Small intestine (tissue), 7 donors: ENCODE measurements around the gene SEMA3E. TPM values are rescaled to one million over a fixed set of nuclear protein-coding genes. Genes with fewer than 3 reads are reported as not detected.

Experiments used
- DNase-seq, 2 donors: peaks; one replicate each; pipeline versions ENCODE4 v3.0.0 to v3.0.0-alpha.2; 2013
- FAIRE-seq: peaks from 2 replicates; lab custom pipeline; 2012; peaks lifted over from hg19 to GRCh38; lab: Jason Lieb, UNC
- H3K27ac ChIP-seq, 3 donors: one replicate each; pipeline ENCODE4 v1.5.1; 2013; ENCODE audit warnings: low read length in 2 of 3, mild to moderate bottlenecking in 2 of 3, control low read depth in 1 of 3, inconsistent platforms in 1 of 3, low read depth in 1 of 3, moderate library complexity in 1 of 3
- H3K27me3 ChIP-seq, 3 donors: one replicate each; pipeline ENCODE4 v1.6.1; 2013; ENCODE audit warnings: low read length in 3 of 3, inconsistent platforms in 1 of 3; ENCODE audit not compliant: control insufficient read depth in 3 of 3, insufficient read depth in 3 of 3
- H3K36me3 ChIP-seq, 3 donors: one replicate each; pipeline ENCODE4 v1.6.1; 2013; ENCODE audit warnings: low read length in 3 of 3, inconsistent platforms in 1 of 3, low read depth in 1 of 3, mild to moderate bottlenecking in 1 of 3, moderate library complexity in 1 of 3; ENCODE audit not compliant: control insufficient read depth in 3 of 3, insufficient read depth in 2 of 3
- H3K4me1 ChIP-seq, 3 donors: one replicate each; pipeline ENCODE4 v1.6.1; 2013; ENCODE audit warnings: low read length in 2 of 3, inconsistent platforms in 1 of 3, low read depth in 1 of 3, mild to moderate bottlenecking in 1 of 3, moderate library complexity in 1 of 3; ENCODE audit not compliant: control insufficient read depth in 3 of 3, insufficient read depth in 2 of 3
- H3K4me3 ChIP-seq, 3 donors: one replicate each; pipeline ENCODE4 v1.5.1; 2013; ENCODE audit warnings: low read length in 3 of 3, control low read depth in 1 of 3, inconsistent platforms in 1 of 3, low read depth in 1 of 3, mild to moderate bottlenecking in 1 of 3, moderate library complexity in 1 of 3
- H3K9me3 ChIP-seq, 2 donors: one replicate each; pipeline ENCODE4 v1.6.1; 2013; ENCODE audit warnings: low read depth in 1 of 2, low read length in 1 of 2; ENCODE audit not compliant: control insufficient read depth in 2 of 2, insufficient read depth in 1 of 2
- WGBS, 3 donors: extraction: QIAGEN DNeasy Blood & Tissue Kit; methylation state at CpG; one replicate each; pipeline ENCODE4 v1.1.7; 2013; 5-methylcytosine and 5-hydroxymethylcytosine counted together
- polyA plus RNA-seq, 4 donors: library from polyadenylated mRNA; stranded (reverse) in 3 of 4; unstranded in 1 of 4; fragments of 200-250 nt in 3 of 4; fragments of 120-200 nt in 1 of 4; gene quantifications; one replicate each; pipeline versions ENCODE4 v1.2.1 to v1.2.3, GENCODE V29; 2013
- donor health status: healthy with polysubstance abuse.
- donor health status: control.
- donor health status: control.
- donor health status: Bipolar disorder and iron deficiency.
- donor health status: healthy.

The SEMA3E gene
- polyA plus RNA-seq, 4 donors: under 0.01 to 1.2 (median 0.10) TPM; not detected in 1

DNA sequence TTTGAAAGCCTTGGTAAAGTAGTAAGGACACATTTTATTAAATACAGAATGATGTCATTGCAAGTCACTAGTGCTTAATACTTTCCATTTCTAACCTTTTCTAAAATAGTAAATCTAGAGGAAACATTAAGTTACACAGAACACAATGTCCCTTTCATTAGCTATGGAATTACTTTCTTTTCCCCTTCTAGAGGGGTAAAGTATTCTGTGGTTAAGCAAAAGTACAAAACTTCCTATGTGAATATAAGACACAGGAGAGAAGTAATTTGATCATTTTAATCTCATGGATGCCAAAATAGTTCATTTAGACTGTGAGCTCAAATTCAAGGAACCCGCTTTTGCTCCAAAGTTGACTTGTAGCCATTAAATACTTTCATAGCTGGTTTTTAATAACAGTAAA, 49.8 kb downstream of the SEMA3E start:
- H3K27me3 ChIP-seq: no peaks in the 10 kb centered on the region
- no peaks in the 10 kb centered on the region for H3K4me1 ChIP-seq
- FAIRE-seq: no peak
- no peak overlapping the region for H3K4me3 ChIP-seq
- H3K9me3 ChIP-seq: no peaks in the 10 kb centered on the region
- WGBS, 3 donors: 86 to 93% (median 89%) methylated on average over 1 of the region's 1 CpG
- H3K36me3 ChIP-seq: no peaks in the 10 kb centered on the region
- H3K27ac ChIP-seq: no peak overlapping the region
- no peak for DNase-seq

DNA sequence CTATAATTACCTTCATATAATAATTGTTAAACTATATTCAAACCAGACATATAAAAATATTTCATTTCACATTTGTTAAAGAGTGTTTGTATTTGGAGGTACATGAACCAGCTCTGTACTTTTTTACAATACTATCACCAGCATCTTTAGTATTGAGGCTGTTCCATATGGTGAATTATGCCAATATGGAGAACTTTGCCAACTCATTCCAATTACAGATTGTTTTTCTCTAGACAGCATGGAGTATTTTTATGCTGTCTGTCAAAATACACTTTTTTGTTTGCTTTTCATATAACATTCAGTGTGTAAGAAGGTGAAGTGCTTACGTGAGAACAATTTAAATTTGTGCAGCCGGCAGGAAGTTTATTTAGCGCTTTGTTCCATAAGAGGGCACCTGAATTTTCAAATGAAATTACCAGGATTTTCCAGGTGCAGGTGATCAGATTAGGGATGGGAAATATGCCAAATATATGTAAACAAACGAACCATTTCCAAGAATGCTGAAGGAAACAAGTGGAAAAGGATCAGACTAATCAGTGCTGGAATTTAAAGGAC, 54.9 kb downstream of the SEMA3E start:
- no peak for DNase-seq
- Histone ChIP-seq H3K4me3 (no peak overlapping the region), H3K9me3 (no peaks in the 10 kb centered on the region), H3K36me3 (no peaks in the 10 kb centered on the region), H3K27me3 (no peaks in the 10 kb centered on the region), H3K27ac (no peak overlapping the region), H3K4me1 (no peaks in the 10 kb centered on the region)
- 34 to 61% (median 38%) methylated on average over 4 of the region's 4 CpGs for WGBS, 3 donors
- FAIRE-seq: no peak

DNA sequence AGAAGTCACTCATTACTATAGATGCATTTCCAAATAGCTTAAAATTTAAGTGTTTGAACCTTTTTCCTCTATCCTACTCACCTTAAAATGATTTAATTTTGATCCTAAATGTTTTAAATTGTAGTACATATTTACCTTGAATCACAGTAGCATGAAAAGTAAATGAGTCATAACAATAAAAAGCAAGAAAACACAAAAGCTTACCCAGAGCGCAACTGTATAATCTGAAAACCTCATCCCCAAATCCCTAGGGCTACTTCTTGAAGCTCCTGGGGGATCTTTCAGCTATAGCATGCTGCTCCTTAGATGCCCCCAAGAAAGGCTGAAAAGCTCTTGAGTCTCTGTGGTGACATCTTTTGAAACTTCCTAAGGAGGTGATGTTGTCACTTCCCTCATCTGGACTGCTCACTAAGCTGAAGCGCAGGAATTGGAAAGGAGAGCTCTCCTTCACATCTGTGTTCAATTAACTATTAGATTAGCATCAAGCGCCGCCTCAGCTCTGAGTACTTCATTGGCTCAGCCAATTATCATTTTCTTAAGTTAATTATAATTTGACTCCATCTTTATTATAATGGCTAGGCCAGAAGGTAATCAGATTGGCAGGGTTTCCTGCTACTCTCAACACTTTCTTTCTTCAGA, 60.2 kb downstream of the SEMA3E start:
- 90 to 96% (median 94%) methylated on average over 4 of the region's 4 CpGs for WGBS, 3 donors
- Histone ChIP-seq H3K4me3 (no peak overlapping the region), H3K36me3 (no peaks in the 10 kb centered on the region), H3K4me1 (no peaks in the 10 kb centered on the region), H3K27me3 (no peaks in the 10 kb centered on the region), H3K9me3 (no peaks in the 10 kb centered on the region), H3K27ac (no peak overlapping the region)
- DNase-seq (no peak), FAIRE-seq (no peak)

DNA sequence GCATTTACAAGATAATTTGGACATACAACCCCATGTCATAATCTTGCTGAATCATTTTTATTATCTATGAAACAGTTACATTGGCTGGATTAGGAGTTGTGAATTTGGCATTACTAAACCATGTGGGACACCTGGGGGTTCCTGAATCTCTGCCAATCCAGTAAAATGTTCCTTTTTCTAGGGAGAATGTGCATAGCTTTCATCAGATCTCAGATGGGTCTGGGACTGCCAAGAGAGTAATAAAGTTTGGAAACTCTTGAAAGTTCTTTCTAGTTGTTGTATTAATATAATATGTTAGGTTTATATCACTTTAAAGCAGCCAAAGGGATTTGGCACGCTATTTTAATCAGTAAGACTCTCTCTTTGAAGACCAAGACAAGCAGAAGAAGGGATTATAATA, 62.7 kb downstream of the SEMA3E start:
- WGBS, 3 donors: 52 to 60% (median 56%) methylated on average over 1 of the region's 1 CpG
- no peak for FAIRE-seq
- no peaks in the 10 kb centered on the region for H3K4me1 ChIP-seq
- no peak overlapping the region for H3K4me3 ChIP-seq
- H3K36me3 ChIP-seq: no peaks in the 10 kb centered on the region
- no peak for DNase-seq
- no peaks in the 10 kb centered on the region for H3K27me3 ChIP-seq
- no peaks in the 10 kb centered on the region for H3K9me3 ChIP-seq
- H3K27ac ChIP-seq: no peak overlapping the region

DNA sequence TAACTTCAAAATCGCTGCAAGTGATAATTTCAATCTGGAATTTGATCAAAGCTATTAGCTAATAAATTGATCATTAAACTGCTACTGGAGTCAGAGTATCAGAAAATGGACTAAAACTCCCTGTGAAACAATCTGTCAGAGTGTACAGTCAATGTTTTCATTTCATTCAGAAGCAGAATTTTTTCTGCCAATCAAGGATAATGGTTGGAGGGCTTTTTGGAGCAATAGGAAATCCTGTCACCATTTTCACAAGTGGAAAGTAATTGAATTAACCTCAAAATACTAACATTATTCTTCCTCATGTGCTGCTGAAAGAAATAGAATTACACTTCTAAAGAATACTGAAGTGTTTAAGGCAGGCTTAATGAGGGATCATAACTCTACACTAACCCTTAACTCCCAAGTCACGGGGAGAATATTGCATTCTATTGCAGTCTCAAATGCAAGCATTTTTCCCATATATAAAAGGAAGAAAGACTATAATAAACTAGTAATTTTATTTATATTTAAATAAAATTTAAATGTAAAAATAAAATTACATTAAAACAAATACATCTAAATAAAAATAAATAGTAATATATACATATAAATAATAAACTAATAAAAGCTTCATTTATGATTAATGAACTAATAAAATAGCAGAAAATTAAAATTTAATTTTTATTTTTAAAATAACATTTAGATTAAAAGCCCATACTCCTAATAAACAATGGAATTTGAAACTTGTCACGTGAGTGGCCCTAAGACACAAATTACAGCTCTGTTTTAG, 67.1 kb downstream of the SEMA3E start:
- WGBS, 3 donors: 58 to 82% (median 66%) methylated on average over 3 of the region's 3 CpGs
- FAIRE-seq (peak; percentile 87), DNase-seq (no peak)
- Histone ChIP-seq H3K9me3 (no peaks in the 10 kb centered on the region), H3K36me3 (no peaks in the 10 kb centered on the region), H3K4me1 (no peaks in the 10 kb centered on the region), H3K27ac (no peak overlapping the region), H3K27me3 (no peaks in the 10 kb centered on the region), H3K4me3 (no peak overlapping the region)

DNA sequence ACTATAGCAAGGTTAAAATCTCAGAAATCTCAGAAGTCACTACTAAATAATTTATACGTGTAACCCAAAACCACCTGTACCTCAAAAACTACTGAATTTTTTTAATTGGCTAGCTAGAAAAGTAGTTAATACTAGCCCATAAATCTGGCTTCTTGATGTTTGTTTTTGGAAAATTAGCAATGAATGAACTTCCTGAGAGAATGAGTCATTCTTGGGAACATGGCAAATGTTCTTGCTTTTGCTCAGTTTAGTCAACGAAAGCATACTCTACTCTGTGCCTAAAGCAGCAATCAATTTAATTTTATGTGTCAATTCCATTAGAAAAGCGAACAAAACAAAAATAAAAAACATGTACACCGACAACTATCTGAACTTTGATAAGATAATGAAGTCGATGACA, 69.2 kb downstream of the SEMA3E start:
- no peaks in the 10 kb centered on the region for H3K9me3 ChIP-seq
- DNase-seq: no peak
- H3K27ac ChIP-seq: no peak overlapping the region
- no peaks in the 10 kb centered on the region for H3K36me3 ChIP-seq
- no peak for FAIRE-seq
- WGBS, 3 donors: 69 to 74% (median 71%) methylated on average over 5 of the region's 5 CpGs
- H3K4me3 ChIP-seq: no peak overlapping the region
- H3K27me3 ChIP-seq: no peaks in the 10 kb centered on the region
- H3K4me1 ChIP-seq: no peaks in the 10 kb centered on the region

DNA sequence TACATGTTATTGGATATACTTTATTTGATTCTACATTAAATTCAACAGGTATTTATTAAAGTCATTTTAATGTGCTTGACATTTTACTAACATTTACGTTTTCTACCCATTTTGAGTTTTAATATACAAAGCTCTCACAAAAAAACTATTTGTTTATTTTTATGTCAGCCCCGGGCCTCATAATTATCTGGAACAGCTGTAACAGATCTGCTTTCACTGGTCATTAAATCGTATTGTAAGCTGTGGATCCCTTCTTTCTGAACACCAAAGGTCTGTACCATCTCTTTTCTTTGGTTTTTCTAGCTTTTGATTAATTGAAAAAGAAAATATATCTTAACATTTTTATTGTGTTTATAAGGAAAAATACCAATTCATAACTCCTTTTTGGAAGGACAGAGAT, 73.5 kb downstream of the SEMA3E start:
- no peaks in the 10 kb centered on the region for H3K36me3 ChIP-seq
- no peak overlapping the region for H3K27ac ChIP-seq
- DNase-seq (no peak), FAIRE-seq (peak; percentile 33)
- no peaks in the 10 kb centered on the region for H3K9me3 ChIP-seq
- 43 to 48% (median 46%) methylated on average over 3 of the region's 3 CpGs for WGBS, 3 donors
- no peaks in the 10 kb centered on the region for H3K27me3 ChIP-seq
- no peak overlapping the region for H3K4me3 ChIP-seq
- no peaks in the 10 kb centered on the region for H3K4me1 ChIP-seq

DNA sequence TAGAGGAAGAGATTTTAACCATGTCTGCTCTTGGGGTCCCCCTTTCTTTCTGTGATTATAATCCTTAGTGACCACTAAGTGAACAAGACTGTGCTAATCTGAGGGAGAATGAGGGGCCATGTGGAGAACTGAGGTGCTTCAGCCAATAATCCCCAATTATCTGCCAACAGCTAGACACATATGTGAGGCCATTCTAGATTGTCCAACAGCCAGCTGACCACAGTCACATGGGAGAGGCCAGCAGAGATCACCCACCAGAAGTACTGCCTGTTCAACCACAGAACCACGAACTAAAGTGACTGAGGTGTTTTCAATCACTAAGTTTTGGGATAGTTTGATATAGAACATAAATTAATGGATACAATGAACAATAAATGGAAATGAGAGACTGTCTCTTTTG, 74.3 kb downstream of the SEMA3E start:
- Histone ChIP-seq H3K4me1 (no peaks in the 10 kb centered on the region), H3K36me3 (no peaks in the 10 kb centered on the region), H3K27me3 (no peaks in the 10 kb centered on the region), H3K4me3 (no peak overlapping the region), H3K9me3 (no peaks in the 10 kb centered on the region), H3K27ac (no peak overlapping the region)
- FAIRE-seq (no peak), DNase-seq (no peak)
- 46 to 58% (median 53%) methylated on average over 1 of the region's 1 CpG for WGBS, 3 donors
